Caco-2 (cell line): ENCODE data around the gene ITGAE. TPM values are rescaled to one million over a fixed set of nuclear protein-coding genes. Genes with fewer than 3 reads are reported as not detected.

Experiments
- BruUV-seq: library from RNA; stranded (reverse); fragments of 400-500 nt; replicated peaks from 2 replicates; lab custom pipeline; 2021; lab: Mats Ljungman, UMichigan
- CTCF ChIA-PET: fragments of 300-600 bp; sonication (Branson Sonifier 250); formaldehyde crosslinking; loops from one replicate; lab custom pipeline; 2022; ENCODE audit warnings: antibody characterized with exemption; lab: Charles Lee
- POLR2A ChIA-PET: fragments of 300-600 bp; sonication (Branson Sonifier 250); formaldehyde crosslinking; loops from one replicate; lab custom pipeline; 2022; ENCODE audit warnings: antibody characterized with exemption; lab: Charles Lee
- DNase-seq, 2 experiments: peaks; one replicate each; pipeline versions ENCODE4 v3.0.0 to v3.0.0-alpha.2; 2020 to 2022
- H3K27me3 ChIP-seq: replicated peaks from 2 replicates; pipeline ENCODE4 v1.6.0; 2011; ENCODE audit warnings: low read length; ENCODE audit not compliant: control insufficient read depth, insufficient read depth
- H3K36me3 ChIP-seq: 2 replicates; pipeline ENCODE4 v1.5.1; 2011; ENCODE audit warnings: low read length; ENCODE audit not compliant: control insufficient read depth, insufficient read depth
- H3K4me1 ChIP-seq: fragments of 250-450 bp; sonication (Bioruptor Pico); 2 replicates; pipeline ENCODE4 v1.5.1; 2020; ENCODE audit warnings: mild to moderate bottlenecking
- H3K4me3 ChIP-seq: 2 replicates; pipeline ENCODE4 v1.5.1; 2011; ENCODE audit warnings: low read depth, mild to moderate bottlenecking, control low read depth, low read length
- H3K9me3 ChIP-seq: fragments of 250-450 bp; sonication (Bioruptor Pico); 2 replicates; pipeline ENCODE4 v1.5.1; 2020; ENCODE audit warnings: mild to moderate bottlenecking, moderate library complexity
- H3K27ac Mint-ChIP-seq: one replicate; pipeline ENCODE4 v1.8.0; 2022; ENCODE audit warnings: mixed read lengths; ENCODE audit not compliant: unreplicated experiment
- H3K27me3 Mint-ChIP-seq: one replicate; pipeline ENCODE4 v1.8.0; 2022; ENCODE audit warnings: mixed read lengths; ENCODE audit not compliant: insufficient read depth, unreplicated experiment
- H3K36me3 Mint-ChIP-seq: one replicate; pipeline ENCODE4 v1.8.0; 2022; ENCODE audit warnings: mild to moderate bottlenecking, mixed read lengths; ENCODE audit not compliant: insufficient read depth, unreplicated experiment
- H3K4me1 Mint-ChIP-seq: one replicate; pipeline ENCODE4 v1.8.0; 2022; ENCODE audit warnings: low read depth, mixed read lengths; ENCODE audit not compliant: unreplicated experiment
- H3K4me3 Mint-ChIP-seq: one replicate; pipeline ENCODE4 v1.8.0; 2022; ENCODE audit warnings: mild to moderate bottlenecking, moderate library complexity, mixed read lengths; ENCODE audit not compliant: unreplicated experiment
- H3K9me3 Mint-ChIP-seq: one replicate; pipeline ENCODE4 v1.8.0; 2022; ENCODE audit warnings: mixed read lengths; ENCODE audit not compliant: unreplicated experiment
- intact Hi-C: fragments of 100-400 bp; cut with micrococcal nuclease; formaldehyde crosslinking; loops from one replicate; pipeline ENCODE4 v1.10.0; 2022; ENCODE audit not compliant: unreplicated experiment
- total RNA-seq: library from RNA; stranded (reverse); gene quantifications from 2 replicates; pipeline ENCODE4 v1.2.3, GENCODE V29; 2022
- TF ChIP-seq, protein P1 (sequence below), 2 experiments: fragments of 200-600 bp in 1 of 2; IDR thresholded peaks; 1 replicate in 1 of 2; 2 replicates in 1 of 2; pipeline versions ENCODE4 v1.5.1 to v1.8.0; 2011 to 2022; ENCODE audit warnings: antibody characterized with exemption in 1 of 2, control low read depth in 1 of 2, inconsistent platforms in 1 of 2, low read depth in 1 of 2, low read length in 1 of 2, mild to moderate bottlenecking in 1 of 2, moderate library complexity in 1 of 2; ENCODE audit not compliant: insufficient read depth in 1 of 2, severe bottlenecking in 1 of 2, unreplicated experiment in 1 of 2

The ITGAE gene
- total RNA-seq, 1 experiment from 2014 or later, result 12.8 TPM

DNA sequence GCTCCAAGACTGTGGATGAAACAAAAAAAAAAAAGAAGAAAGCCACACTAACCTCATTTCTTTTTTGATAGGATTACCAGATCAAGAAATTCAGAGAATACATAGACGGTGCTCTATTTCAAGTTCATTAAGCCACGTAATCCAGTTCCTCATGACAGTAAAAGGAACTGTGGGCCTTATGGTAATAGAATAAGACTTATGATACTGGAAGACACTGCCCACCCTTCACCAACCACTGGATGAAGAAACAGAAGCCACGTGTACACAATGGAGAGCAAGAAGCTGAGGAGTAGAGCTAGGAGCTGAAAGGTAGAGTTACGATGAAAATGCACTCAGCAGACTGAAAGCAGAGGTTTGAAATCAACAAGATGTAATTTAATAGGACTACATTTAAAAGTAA lies 33.8 kb upstream of the ITGAE start:
- peaks cover 10% of the 10 kb centered on the region for H3K4me1 ChIP-seq
- no peaks in the 10 kb centered on the region for H3K9me3 ChIP-seq
- TF ChIP-seq, protein P1, sequence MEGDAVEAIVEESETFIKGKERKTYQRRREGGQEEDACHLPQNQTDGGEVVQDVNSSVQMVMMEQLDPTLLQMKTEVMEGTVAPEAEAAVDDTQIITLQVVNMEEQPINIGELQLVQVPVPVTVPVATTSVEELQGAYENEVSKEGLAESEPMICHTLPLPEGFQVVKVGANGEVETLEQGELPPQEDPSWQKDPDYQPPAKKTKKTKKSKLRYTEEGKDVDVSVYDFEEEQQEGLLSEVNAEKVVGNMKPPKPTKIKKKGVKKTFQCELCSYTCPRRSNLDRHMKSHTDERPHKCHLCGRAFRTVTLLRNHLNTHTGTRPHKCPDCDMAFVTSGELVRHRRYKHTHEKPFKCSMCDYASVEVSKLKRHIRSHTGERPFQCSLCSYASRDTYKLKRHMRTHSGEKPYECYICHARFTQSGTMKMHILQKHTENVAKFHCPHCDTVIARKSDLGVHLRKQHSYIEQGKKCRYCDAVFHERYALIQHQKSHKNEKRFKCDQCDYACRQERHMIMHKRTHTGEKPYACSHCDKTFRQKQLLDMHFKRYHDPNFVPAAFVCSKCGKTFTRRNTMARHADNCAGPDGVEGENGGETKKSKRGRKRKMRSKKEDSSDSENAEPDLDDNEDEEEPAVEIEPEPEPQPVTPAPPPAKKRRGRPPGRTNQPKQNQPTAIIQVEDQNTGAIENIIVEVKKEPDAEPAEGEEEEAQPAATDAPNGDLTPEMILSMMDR (IDR thresholded peaks at IDR 0.05; ENCODE audit: insufficient read depth in 1 of 2, low read depth in 1 of 2, low read length in 1 of 2, severe bottlenecking in 1 of 2, unreplicated experiment in 1 of 2), result no peak
- H3K27ac Mint-ChIP-seq, result no peak overlapping the region
- intact Hi-C loops, result no loop called here
- ChIA-PET CTCF (no interaction called here), POLR2A (no interaction called here)
- no peak for DNase-seq
- no peaks in the 10 kb centered on the region for H3K27me3 Mint-ChIP-seq
- no peaks in the 10 kb centered on the region for H3K9me3 Mint-ChIP-seq
- no peaks in the 10 kb centered on the region for H3K27me3 ChIP-seq
- H3K4me3 ChIP-seq, result no peak overlapping the region
- no TSS peak for BruUV-seq
- H3K4me3 Mint-ChIP-seq, result no peak overlapping the region
- peaks cover 8% of the 10 kb centered on the region for H3K4me1 Mint-ChIP-seq
- H3K36me3 Mint-ChIP-seq, result peaks cover 34% of the 10 kb centered on the region
- no peaks in the 10 kb centered on the region for H3K36me3 ChIP-seq

DNA sequence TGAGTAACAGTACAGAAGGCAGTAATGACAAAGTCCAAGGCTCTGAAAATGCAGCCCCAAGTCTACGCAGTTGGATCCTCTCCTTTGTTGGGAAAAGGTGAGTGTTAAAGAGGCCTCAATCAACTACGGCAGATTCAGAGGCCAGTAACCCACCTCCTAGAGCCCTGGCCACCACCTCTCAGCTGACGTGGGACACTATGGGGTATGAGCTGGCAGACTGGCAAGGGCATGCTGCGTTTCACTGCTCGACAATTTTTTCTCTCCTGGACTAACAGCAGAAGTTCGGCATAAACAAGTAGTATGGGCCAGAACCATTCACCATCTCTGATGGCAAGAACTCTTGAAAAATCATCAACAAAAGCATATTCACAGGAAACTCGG lies 27.9 kb upstream of the ITGAE start:
- BruUV-seq, result no TSS peak
- Mint-ChIP-seq H3K36me3 (peaks cover 39% of the 10 kb centered on the region), H3K9me3 (no peaks in the 10 kb centered on the region), H3K27me3 (no peaks in the 10 kb centered on the region), H3K27ac (no peak overlapping the region), H3K4me3 (no peak overlapping the region), H3K4me1 (no peaks in the 10 kb centered on the region)
- H3K36me3 ChIP-seq, result no peaks in the 10 kb centered on the region
- CTCF ChIA-PET, result no interaction called here
- H3K4me1 ChIP-seq, result no peaks in the 10 kb centered on the region
- no peak for DNase-seq
- H3K4me3 ChIP-seq, result no peak overlapping the region
- intact Hi-C loops, result no loop called here
- H3K27me3 ChIP-seq, result no peaks in the 10 kb centered on the region
- TF ChIP-seq, protein P1 (IDR thresholded peaks at IDR 0.05; ENCODE audit: insufficient read depth in 1 of 2, low read depth in 1 of 2, low read length in 1 of 2, severe bottlenecking in 1 of 2, unreplicated experiment in 1 of 2), result no peak
- H3K9me3 ChIP-seq, result no peaks in the 10 kb centered on the region
- POLR2A ChIA-PET, result no interaction called here

DNA sequence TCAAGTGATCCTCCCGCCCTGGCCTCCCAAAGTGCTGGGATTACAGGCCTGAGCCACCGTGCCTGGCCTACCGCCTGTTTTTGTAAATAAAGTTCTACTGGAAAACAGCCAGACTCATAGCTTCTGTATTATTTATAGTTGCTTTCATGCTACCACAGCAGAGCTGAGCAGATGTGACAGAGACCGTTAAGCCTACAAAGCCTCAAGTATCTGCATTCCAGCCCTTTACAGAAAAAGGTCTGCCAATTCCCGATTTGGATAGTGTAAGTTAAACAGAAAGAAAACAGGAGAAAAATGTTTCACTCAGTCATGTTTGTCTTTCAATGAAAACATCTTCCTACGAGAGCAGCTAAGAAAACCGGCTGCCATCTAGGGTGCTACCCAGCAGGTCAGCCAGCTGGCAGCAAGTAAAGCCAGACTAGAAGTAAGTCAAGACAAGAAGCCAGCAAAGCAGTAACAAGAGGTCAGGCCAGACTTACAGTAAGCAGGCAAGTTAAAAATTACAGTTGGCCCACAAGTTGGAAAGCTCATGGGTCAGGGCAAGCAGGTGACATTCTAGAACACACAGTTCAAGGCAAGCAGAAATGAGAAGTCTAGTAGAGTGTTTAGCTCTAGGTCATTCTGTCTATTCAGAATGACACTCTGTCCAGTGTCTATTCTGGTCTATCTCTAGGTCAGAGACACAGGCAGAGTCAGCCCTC lies 27.3 kb upstream of the ITGAE start:
- CTCF ChIA-PET, result no interaction called here
- POLR2A ChIA-PET, result no interaction called here
- no peaks in the 10 kb centered on the region for H3K9me3 Mint-ChIP-seq
- intact Hi-C loops, result no loop called here
- peaks cover 37% of the 10 kb centered on the region for H3K36me3 Mint-ChIP-seq
- no peaks in the 10 kb centered on the region for H3K27me3 Mint-ChIP-seq
- Histone ChIP-seq H3K4me3 (no peak overlapping the region), H3K4me1 (no peaks in the 10 kb centered on the region), H3K9me3 (no peaks in the 10 kb centered on the region), H3K36me3 (no peaks in the 10 kb centered on the region), H3K27me3 (no peaks in the 10 kb centered on the region)
- no peak overlapping the region for H3K27ac Mint-ChIP-seq
- no peak overlapping the region for H3K4me3 Mint-ChIP-seq
- no TSS peak for BruUV-seq
- H3K4me1 Mint-ChIP-seq, result no peaks in the 10 kb centered on the region
- DNase-seq, result no peak
- TF ChIP-seq, protein P1 (IDR thresholded peaks at IDR 0.05; ENCODE audit: insufficient read depth in 1 of 2, low read depth in 1 of 2, low read length in 1 of 2, severe bottlenecking in 1 of 2, unreplicated experiment in 1 of 2), result no peak
